Mesenchymal stem cell (in vitro differentiated cells and primary cell): ENCODE measurements around the gene MPC2.
A peak's percentile ranks its signal among the peaks of the same experiment; 100 is the strongest.

Experiments used
- DNase-seq: peaks from one replicate; pipeline ENCODE4 v3.0.0-alpha.2; 2013
- H2AFZ ChIP-seq: one replicate; pipeline ENCODE4 v1.6.1; 2013; ENCODE audit warnings: low read depth, mild to moderate bottlenecking, control low read depth, inconsistent platforms, low read length, moderate library complexity
- H2AK5ac ChIP-seq: 2 replicates; pipeline ENCODE4 v1.6.1; 2013; ENCODE audit warnings: low read length, moderate library complexity, mild to moderate bottlenecking, inconsistent platforms; ENCODE audit not compliant: severe bottlenecking
- H2BK120ac ChIP-seq: one replicate; pipeline ENCODE4 v1.6.1; 2013; ENCODE audit warnings: low read depth, mild to moderate bottlenecking, inconsistent platforms, low read length, moderate library complexity
- H2BK12ac ChIP-seq, 2 experiments: one replicate each; pipeline ENCODE4 v1.6.1; 2013; ENCODE audit warnings: inconsistent platforms in 2 of 2, low read length in 2 of 2, mild to moderate bottlenecking in 2 of 2, moderate library complexity in 2 of 2, control low read depth in 1 of 2
- H2BK15ac ChIP-seq: one replicate; pipeline ENCODE4 v1.6.1; 2013; ENCODE audit warnings: mild to moderate bottlenecking, low read depth, inconsistent platforms; ENCODE audit not compliant: poor library complexity, severe bottlenecking
- H2BK5ac ChIP-seq: 2 replicates; pipeline ENCODE4 v1.6.1; 2013; ENCODE audit warnings: low read depth, mild to moderate bottlenecking, low read length, control low read depth, inconsistent platforms; ENCODE audit not compliant: poor library complexity, severe bottlenecking
- H3K14ac ChIP-seq, 2 experiments: one replicate each; pipeline ENCODE4 v1.6.1; 2013; ENCODE audit warnings: inconsistent platforms in 2 of 2, low read length in 2 of 2, control low read depth in 1 of 2, mild to moderate bottlenecking in 1 of 2, moderate library complexity in 1 of 2
- H3K18ac ChIP-seq, 2 experiments: one replicate each; pipeline ENCODE4 v1.6.1; 2013; ENCODE audit warnings: inconsistent platforms in 2 of 2, low read length in 2 of 2, control low read depth in 1 of 2, low read depth in 1 of 2, mild to moderate bottlenecking in 1 of 2
- H3K23ac ChIP-seq, 2 experiments: one replicate each; pipeline ENCODE4 v1.6.1; 2013; ENCODE audit warnings: inconsistent platforms in 2 of 2, low read length in 2 of 2, mild to moderate bottlenecking in 2 of 2, moderate library complexity in 2 of 2, control low read depth in 1 of 2
- H3K27ac ChIP-seq: 2 replicates; pipeline ENCODE4 v1.5.1; 2013; ENCODE audit warnings: mild to moderate bottlenecking, moderate library complexity, low read length, control low read depth, inconsistent platforms; ENCODE audit not compliant: poor library complexity, severe bottlenecking
- H3K27me3 ChIP-seq, 2 experiments: 2 replicates each; pipeline versions ENCODE4 v1.6.1 to v1.7.0; 2013; ENCODE audit warnings: low read length in 2 of 2, mild to moderate bottlenecking in 2 of 2, moderate library complexity in 2 of 2, control low read depth in 1 of 2, inconsistent platforms in 1 of 2; ENCODE audit not compliant: control insufficient read depth in 1 of 2, insufficient read depth in 1 of 2
- H3K36me3 ChIP-seq, 2 experiments: 2 replicates each; pipeline versions ENCODE4 v1.6.1 to v1.7.0; 2013; ENCODE audit warnings: low read length in 2 of 2, control low read depth in 1 of 2, inconsistent platforms in 1 of 2, low read depth in 1 of 2, mild to moderate bottlenecking in 1 of 2; ENCODE audit not compliant: insufficient read depth in 2 of 2, control insufficient read depth in 1 of 2
- H3K4ac ChIP-seq, 2 experiments: one replicate each; pipeline ENCODE4 v1.6.1; 2013; ENCODE audit warnings: inconsistent platforms in 2 of 2, low read length in 2 of 2, mild to moderate bottlenecking in 2 of 2, moderate library complexity in 2 of 2, control low read depth in 1 of 2, low read depth in 1 of 2
- H3K4me1 ChIP-seq: 2 replicates; pipeline ENCODE4 v1.6.1; 2013; ENCODE audit warnings: low read depth, low read length, control low read depth; ENCODE audit not compliant: control insufficient read depth, insufficient read depth
- H3K4me2 ChIP-seq: 2 replicates; pipeline ENCODE4 v1.6.1; 2013; ENCODE audit warnings: low read length, mild to moderate bottlenecking, inconsistent platforms; ENCODE audit not compliant: poor library complexity, severe bottlenecking
- H3K4me3 ChIP-seq, 2 experiments: 2 replicates each; pipeline versions ENCODE4 v1.5.1 to v1.7.0; 2013; ENCODE audit warnings: low read length in 2 of 2, mild to moderate bottlenecking in 2 of 2, control low read depth in 1 of 2, low read depth in 1 of 2; ENCODE audit not compliant: insufficient read depth in 1 of 2
- H3K79me1 ChIP-seq: replicated peaks from 2 replicates; pipeline ENCODE4 v1.6.1; 2013; ENCODE audit warnings: mild to moderate bottlenecking, control low read depth, low read length, inconsistent platforms; ENCODE audit not compliant: poor library complexity, severe bottlenecking
- H3K9ac ChIP-seq: 2 replicates; pipeline ENCODE4 v1.7.0; 2013; ENCODE audit warnings: mild to moderate bottlenecking, low read length, moderate library complexity
- H3K9me3 ChIP-seq: 2 replicates; pipeline ENCODE4 v1.7.0; 2013; ENCODE audit warnings: mild to moderate bottlenecking, low read length; ENCODE audit not compliant: control insufficient read depth
- H4K8ac ChIP-seq: one replicate; pipeline ENCODE4 v1.6.1; 2013; ENCODE audit warnings: inconsistent platforms, mild to moderate bottlenecking, low read length, moderate library complexity
- H4K91ac ChIP-seq: one replicate; pipeline ENCODE4 v1.6.1; 2013; ENCODE audit warnings: mild to moderate bottlenecking, low read length, inconsistent platforms
- WGBS: methylation state at CpG from one replicate; pipeline ENCODE4 v1.1.7; 2013; ENCODE audit warnings: mixed read lengths; 5-methylcytosine and 5-hydroxymethylcytosine counted together

MPC2 gene

DNA sequence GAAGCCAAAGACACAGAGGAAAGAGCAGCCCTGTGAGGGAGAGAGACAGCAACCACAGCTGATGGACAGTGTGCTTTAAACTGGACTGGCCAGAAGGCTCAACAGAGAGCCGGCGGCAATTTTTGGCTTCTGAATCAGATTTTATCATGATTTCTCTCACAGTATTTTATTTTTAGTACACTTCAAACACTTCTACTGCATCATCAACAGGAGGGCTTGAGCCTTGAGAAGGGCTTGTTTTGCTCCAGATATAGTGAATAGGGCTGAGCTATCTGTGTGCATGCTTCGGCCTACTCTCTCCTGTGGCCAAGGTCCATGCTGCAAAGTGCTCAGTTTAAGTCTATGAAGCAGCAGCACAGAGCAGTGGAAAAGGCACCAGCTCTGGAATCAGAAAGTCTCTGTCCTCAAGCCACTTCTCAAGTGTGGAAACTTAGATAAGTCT, 56.3 kb downstream of the MPC2 start:
- 95% methylated on average over 1 of the region's 3 CpGs for WGBS

DNA sequence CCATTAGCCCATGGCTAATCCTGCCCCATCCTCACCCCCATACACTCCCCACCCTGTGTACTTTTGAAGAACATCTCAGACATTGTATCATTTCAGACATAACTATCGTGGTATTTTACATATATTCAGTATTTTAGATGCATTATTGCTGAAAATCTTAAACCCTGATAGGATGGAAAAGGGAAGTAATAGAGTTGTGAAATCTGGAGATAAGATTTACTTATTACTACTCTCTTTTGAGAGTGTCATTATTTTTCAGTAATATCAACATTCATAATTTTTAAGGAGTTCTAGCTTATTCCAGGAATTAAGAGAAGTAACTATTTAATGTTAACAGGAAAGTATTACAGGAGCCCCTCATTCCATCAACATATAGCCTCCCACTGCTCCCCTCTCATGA, 57.4 kb downstream of the MPC2 start:
- H2AFZ ChIP-seq: no peak overlapping the region
- H3K4me1 ChIP-seq: peaks cover 2% of the 10 kb centered on the region
- no peak overlapping the region for H3K23ac ChIP-seq
- H2BK5ac ChIP-seq: no peak overlapping the region
- no peak overlapping the region for H2AK5ac ChIP-seq
- no peak overlapping the region for H3K27ac ChIP-seq
- H3K36me3 ChIP-seq: no peaks in the 10 kb centered on the region
- H2BK15ac ChIP-seq: no peak overlapping the region
- H3K4me2 ChIP-seq: no peak overlapping the region
- no peak overlapping the region for H3K4ac ChIP-seq
- no peaks in the 10 kb centered on the region for H3K9me3 ChIP-seq
- no peak overlapping the region for H2BK120ac ChIP-seq
- no peak overlapping the region for H3K4me3 ChIP-seq
- H3K27me3 ChIP-seq: no peaks in the 10 kb centered on the region
- WGBS: no CpG with 5 or more reads among the region's 1 CpG
- H2BK12ac ChIP-seq: no peak overlapping the region
- DNase-seq: no peak
- H4K91ac ChIP-seq: no peak overlapping the region
- H4K8ac ChIP-seq: no peak overlapping the region
- no peak overlapping the region for H3K9ac ChIP-seq
- H3K14ac ChIP-seq: no peak overlapping the region
- no peak overlapping the region for H3K18ac ChIP-seq
- H3K79me1 ChIP-seq: no peaks in the 10 kb centered on the region

More for the DNA sequence above, 56.3 kb downstream of the MPC2 start:
- Histone ChIP-seq H4K8ac (no peak overlapping the region), H2AK5ac (peak overlapping the region; percentile 55), H3K9ac (no peak overlapping the region), H3K4me1 (peaks cover 2% of the 10 kb centered on the region), H3K36me3 (no peaks in the 10 kb centered on the region), H2BK15ac (no peak overlapping the region), H3K23ac (no peak overlapping the region), H2BK12ac (peak overlapping the region in 1 of 2 experiments; percentile 63), H4K91ac (no peak overlapping the region), H2AFZ (no peak overlapping the region), H3K18ac (no peak overlapping the region), H2BK5ac (no peak overlapping the region), H3K14ac (no peak overlapping the region), H3K4me2 (no peak overlapping the region), H3K27me3 (no peaks in the 10 kb centered on the region), H3K4me3 (no peak overlapping the region), H3K79me1 (no peaks in the 10 kb centered on the region), H3K9me3 (no peaks in the 10 kb centered on the region), H3K27ac (no peak overlapping the region), H2BK120ac (no peak overlapping the region), H3K4ac (no peak overlapping the region)
- no peak for DNase-seq

DNA sequence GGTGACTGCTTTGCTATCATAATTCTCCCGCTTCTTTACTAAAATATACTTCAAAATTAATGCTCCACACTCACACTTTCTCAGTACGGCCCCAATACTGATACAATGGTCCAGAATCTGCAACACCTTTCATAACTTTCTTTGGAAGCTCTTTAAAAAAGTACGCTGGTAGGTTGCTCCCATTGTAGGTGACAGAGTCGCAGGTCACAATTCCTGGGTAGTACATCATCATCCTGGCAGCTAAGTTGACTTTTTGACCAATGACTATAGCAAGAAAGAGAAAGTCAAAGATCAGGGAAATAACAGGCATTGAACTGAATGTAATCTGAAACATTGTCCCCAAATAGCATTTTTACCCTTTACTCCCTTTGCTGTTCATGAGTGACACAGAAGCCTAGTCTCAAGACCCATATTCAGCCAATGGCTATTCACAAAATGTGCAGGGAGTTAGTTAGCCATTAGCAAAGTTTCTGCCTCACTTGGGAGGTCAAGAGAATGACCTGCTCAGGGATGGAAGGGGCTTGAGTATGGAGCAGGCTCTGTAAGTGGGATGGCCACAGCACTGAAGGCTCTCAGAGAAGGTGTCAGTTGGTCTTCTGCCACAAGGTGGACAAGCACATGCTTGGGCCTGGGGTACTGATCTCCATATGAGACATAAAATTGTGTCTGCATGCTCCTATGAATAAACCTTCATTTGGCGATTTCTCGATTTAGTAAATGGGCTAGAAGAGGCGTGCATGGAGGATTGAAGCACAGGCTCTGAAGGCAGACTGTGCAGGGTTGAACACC, 58.3 kb downstream of the MPC2 start:
- Histone ChIP-seq H3K79me1 (no peaks in the 10 kb centered on the region), H3K23ac (no peak overlapping the region), H2AK5ac (no peak overlapping the region), H3K27ac (no peak overlapping the region), H3K27me3 (no peaks in the 10 kb centered on the region), H4K8ac (no peak overlapping the region), H3K4me1 (peaks cover 2% of the 10 kb centered on the region), H3K18ac (no peak overlapping the region), H3K14ac (no peak overlapping the region), H3K4me2 (no peak overlapping the region), H3K4ac (no peak overlapping the region), H2BK15ac (no peak overlapping the region), H3K9me3 (no peaks in the 10 kb centered on the region), H3K36me3 (no peaks in the 10 kb centered on the region), H4K91ac (no peak overlapping the region), H2AFZ (no peak overlapping the region), H3K4me3 (no peak overlapping the region), H2BK12ac (no peak overlapping the region), H3K9ac (no peak overlapping the region), H2BK5ac (no peak overlapping the region), H2BK120ac (no peak overlapping the region)
- 97% methylated on average over 7 of the region's 7 CpGs for WGBS
- no peak for DNase-seq

DNA sequence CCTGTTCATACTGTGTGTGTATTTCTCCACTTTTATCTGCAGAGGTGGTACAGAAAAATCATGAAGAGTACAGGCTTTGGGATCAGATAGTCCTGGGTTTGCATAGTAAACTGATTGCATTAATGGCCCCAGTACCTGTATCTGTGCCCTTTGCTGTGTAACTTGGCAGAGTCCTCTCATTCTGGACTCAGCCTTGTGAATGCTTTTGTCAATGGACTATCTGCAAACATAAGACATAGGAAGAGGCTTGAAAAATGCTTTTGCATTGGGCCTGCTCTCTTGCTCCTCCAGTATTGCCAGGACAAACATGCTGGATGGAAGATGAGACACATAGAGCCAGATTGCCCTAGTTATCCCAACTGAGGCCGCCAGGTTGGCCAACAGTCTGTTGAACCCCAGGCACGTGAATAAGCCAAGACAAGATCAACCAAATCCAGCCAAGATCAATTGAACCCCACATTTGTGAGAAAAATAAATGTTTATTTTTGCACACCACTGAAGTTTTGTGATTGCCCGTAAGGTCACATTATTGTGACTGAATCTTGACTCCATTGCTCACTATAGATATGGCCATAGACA, 60.2 kb downstream of the MPC2 start:
- Histone ChIP-seq H3K27me3 (no peaks in the 10 kb centered on the region), H3K14ac (no peak overlapping the region), H3K36me3 (no peaks in the 10 kb centered on the region), H2BK15ac (no peak overlapping the region), H3K9ac (no peak overlapping the region), H4K8ac (no peak overlapping the region), H3K4me2 (no peak overlapping the region), H3K23ac (no peak overlapping the region), H2BK12ac (no peak overlapping the region), H4K91ac (no peak overlapping the region), H3K27ac (no peak overlapping the region), H3K4me1 (peaks cover 2% of the 10 kb centered on the region), H2BK120ac (no peak overlapping the region), H3K79me1 (no peaks in the 10 kb centered on the region), H3K9me3 (no peaks in the 10 kb centered on the region), H2AFZ (no peak overlapping the region), H3K18ac (no peak overlapping the region), H2AK5ac (no peak overlapping the region), H3K4me3 (no peak overlapping the region), H3K4ac (no peak overlapping the region), H2BK5ac (no peak overlapping the region)
- 100% methylated on average over 1 of the region's 3 CpGs for WGBS
- DNase-seq: no peak
